Measurements from ENCODE around the gene TBC1D22A. TPM values are rescaled to one million over a fixed set of nuclear protein-coding genes. Genes with fewer than 3 reads are reported as not detected.

Gene TBC1D22A
- total RNA-seq, 2 experiments from 2014 or later, result 22.3 to 43.9 TPM

GRCh38 chr22:46965555-46966494 is 203.4 kb downstream of the TBC1D22A start:
- no peaks in the 10 kb centered on the region for H3K36me3 ChIP-seq (ENCODE audit: insufficient read depth, low read length)
- H3K79me2 ChIP-seq (ENCODE audit: insufficient read depth, low read depth, low read length), result no peaks in the 10 kb centered on the region

GRCh38 chr22:46966495-46966845 is 204.0 kb downstream of the TBC1D22A start:
- H3K27ac ChIP-seq (ENCODE audit: low read depth, low read length, poor library complexity, severe bottlenecking), result no peak overlapping the region
- H3K79me2 ChIP-seq (ENCODE audit: insufficient read depth, low read depth, low read length), result no peaks in the 10 kb centered on the region
- H3K4me2 ChIP-seq (ENCODE audit: low read length), result no peak overlapping the region
- CTCF ChIA-PET (ENCODE audit: unreplicated experiment), result no interaction called here
- H3K36me3 ChIP-seq (ENCODE audit: insufficient read depth, low read length), result no peaks in the 10 kb centered on the region
- DNase-seq (ENCODE audit: low spot score), result no peak
- no peaks in the 10 kb centered on the region for H3K4me1 ChIP-seq (ENCODE audit: insufficient read depth, low read length, poor library complexity, severe bottlenecking)
- H4K20me1 ChIP-seq (ENCODE audit: insufficient read depth, low read length), result no peaks in the 10 kb centered on the region
- TF ChIP-seq CTCF (conservative IDR thresholded peaks at IDR 0.05; ENCODE audit: low read length) (no peak), EZH2phosphoT487 (IDR thresholded peaks at IDR 0.05; ENCODE audit: borderline replicate concordance, low read depth, low read length) (no peak)
- H3K9me2 ChIP-seq (ENCODE audit: insufficient read depth, low read length), result no peaks in the 10 kb centered on the region
- POLR2A ChIA-PET, result no interaction called here
- no peaks in the 10 kb centered on the region for H3K9me3 ChIP-seq (ENCODE audit: low read length)
- no peak overlapping the region for H3K4me3 ChIP-seq (ENCODE audit: low read depth, low read length, poor library complexity, severe bottlenecking)
- H2AFZ ChIP-seq (ENCODE audit: low read length), result no peak overlapping the region
- intact Hi-C loops (cut with micrococcal nuclease; ENCODE audit: unreplicated experiment), result no loop called here
- BruUV-seq (replicated peaks), result no TSS peak

More at GRCh38 chr22:46965555-46966494, 203.4 kb downstream of the TBC1D22A start:
- POLR2A ChIA-PET, result no interaction called here
- TF ChIP-seq EZH2phosphoT487 (IDR thresholded peaks at IDR 0.05; ENCODE audit: borderline replicate concordance, low read depth, low read length) (no peak), CTCF (conservative IDR thresholded peaks at IDR 0.05; ENCODE audit: low read length) (no peak)
- intact Hi-C loops (cut with micrococcal nuclease; ENCODE audit: unreplicated experiment), result no loop called here
- no peak overlapping the region for H3K4me2 ChIP-seq (ENCODE audit: low read length)
- H4K20me1 ChIP-seq (ENCODE audit: insufficient read depth, low read length), result no peaks in the 10 kb centered on the region
- no TSS peak for BruUV-seq (replicated peaks)
- CTCF ChIA-PET (ENCODE audit: unreplicated experiment), result no interaction called here
- no peaks in the 10 kb centered on the region for H3K9me2 ChIP-seq (ENCODE audit: insufficient read depth, low read length)
- no peak for DNase-seq (ENCODE audit: low spot score)
- no peak overlapping the region for H2AFZ ChIP-seq (ENCODE audit: low read length)
- no peak overlapping the region for H3K27ac ChIP-seq (ENCODE audit: low read depth, low read length, poor library complexity, severe bottlenecking)
- no peaks in the 10 kb centered on the region for H3K4me1 ChIP-seq (ENCODE audit: insufficient read depth, low read length, poor library complexity, severe bottlenecking)
- H3K9me3 ChIP-seq (ENCODE audit: low read length), result no peaks in the 10 kb centered on the region
- no peak overlapping the region for H3K4me3 ChIP-seq (ENCODE audit: low read depth, low read length, poor library complexity, severe bottlenecking)

- Histone ChIP-seq H4K20me1 (ENCODE audit: insufficient read depth, low read length) (no peaks in the 10 kb centered on the region), H3K4me1 (ENCODE audit: insufficient read depth, low read length, poor library complexity, severe bottlenecking) (no peaks in the 10 kb centered on the region), H3K79me2 (ENCODE audit: insufficient read depth, low read depth, low read length) (no peaks in the 10 kb centered on the region), H3K36me3 (ENCODE audit: insufficient read depth, low read length) (no peaks in the 10 kb centered on the region), H3K4me3 (ENCODE audit: low read depth, low read length, poor library complexity, severe bottlenecking) (no peak overlapping the region), H3K9me3 (ENCODE audit: low read length) (no peaks in the 10 kb centered on the region), H2AFZ (ENCODE audit: low read length) (no peak overlapping the region), H3K9me2 (ENCODE audit: insufficient read depth, low read length) (no peaks in the 10 kb centered on the region), H3K4me2 (ENCODE audit: low read length) (no peak overlapping the region), H3K27ac (ENCODE audit: low read depth, low read length, poor library complexity, severe bottlenecking) (no peak overlapping the region)
- ChIA-PET POLR2A (interaction anchor here (1.0 kb wide), 1 partner anchor 9 kb away, joined by 3 read pairs; no protein-coding TSS in a partner anchor), CTCF (ENCODE audit: unreplicated experiment) (no interaction called here)
- TF ChIP-seq CTCF (conservative IDR thresholded peaks at IDR 0.05; ENCODE audit: low read length) (no peak), EZH2phosphoT487 (IDR thresholded peaks at IDR 0.05; ENCODE audit: borderline replicate concordance, low read depth, low read length) (no peak)
- no TSS peak for BruUV-seq (replicated peaks)
- intact Hi-C loops (cut with micrococcal nuclease; ENCODE audit: unreplicated experiment), result no loop called here
- no peak for DNase-seq (ENCODE audit: low spot score)
These were observed 204.4 kb downstream of the TBC1D22A start for GRCh38 chr22:46966846-46967245.

Data from OCI-LY7 (cell line).